K562 (cell line): ENCODE results near the gene CUL3. TPM values are rescaled to one million over a fixed set of nuclear protein-coding genes. Genes with fewer than 3 reads are reported as not detected.
A peak's percentile ranks its signal among the peaks of the same experiment; 100 is the strongest.

Source experiments
- ATAC-seq: fragments of 200-7000 bp; cut with Tn5 transposase; 3 replicates; pipeline ENCODE4 v1.9.1; 2020; ENCODE audit warnings: moderate library complexity
- BruUV-seq: library from RNA; stranded (reverse); fragments of 400-500 nt; replicated peaks from 2 replicates; lab custom pipeline; 2021; lab: Mats Ljungman, UMichigan
- CTCF ChIA-PET: fragments of 300-600 bp; formaldehyde crosslinking; extraction: SDS; loops from one replicate; lab custom pipeline; 2021; ENCODE audit warnings: low intra/inter-chr PET ratio; lab: Yijun Ruan, JAX
- POLR2A ChIA-PET: fragments of 300-600, 350-650 bp; sonication (Branson Sonifier 250); formaldehyde crosslinking; extraction: SDS; loops from one replicate; lab custom pipeline; 2021; ENCODE audit warnings: antibody characterized with exemption, inconsistent platforms; lab: Yijun Ruan, JAX
- DNase-seq, 4 experiments: peaks; one replicate each; pipeline versions ENCODE4 v3.0.0 to v3.0.0-alpha.2; 2011 to 2018; ENCODE audit warnings: low spot score in 3 of 4, mixed read lengths in 3 of 4; ENCODE audit errors: extremely low read depth in 1 of 4
- FAIRE-seq: peaks from 2 replicates; lab custom pipeline; 2011; peaks lifted over from hg19 to GRCh38; lab: Jason Lieb, UNC
- H2AFZ ChIP-seq: 2 replicates; pipeline ENCODE4 v1.6.0; 2011; ENCODE audit warnings: low read depth, low read length, control low read depth, inconsistent platforms
- H3K27ac ChIP-seq: fragments of 200-600 bp; 3 replicates; pipeline ENCODE4 v1.8.0; 2011; ENCODE audit warnings: low read depth, mild to moderate bottlenecking, control low read depth, inconsistent platforms, low read length, moderate library complexity, mixed read lengths; ENCODE audit errors: extremely low read depth
- H3K27me3 ChIP-seq, 2 experiments: fragments of 300-600 bp in 1 of 2; 2 replicates in 1 of 2; 3 replicates in 1 of 2; pipeline versions ENCODE4 v1.6.0 to v1.8.0; 2011; ENCODE audit warnings: inconsistent platforms in 2 of 2, low read length in 2 of 2, mild to moderate bottlenecking in 1 of 2, mixed read lengths in 1 of 2, moderate library complexity in 1 of 2; ENCODE audit not compliant: control insufficient read depth in 2 of 2, insufficient read depth in 2 of 2
- H3K36me3 ChIP-seq: fragments of 300-600 bp; 3 replicates; pipeline ENCODE4 v1.8.0; 2011; ENCODE audit warnings: mild to moderate bottlenecking, low read length, inconsistent platforms; ENCODE audit not compliant: control insufficient read depth, insufficient read depth
- H3K4me1 ChIP-seq, 2 experiments: fragments of 200-600 bp in 1 of 2; replicated peaks in 1 of 2; 2 replicates in 1 of 2; 3 replicates in 1 of 2; pipeline versions ENCODE4 v1.5.1 to v1.8.0; 2011; ENCODE audit warnings: inconsistent platforms in 2 of 2, low read length in 2 of 2, mild to moderate bottlenecking in 1 of 2, mixed read lengths in 1 of 2, moderate library complexity in 1 of 2; ENCODE audit not compliant: control insufficient read depth in 2 of 2, insufficient read depth in 2 of 2
- H3K4me2 ChIP-seq: 2 replicates; pipeline ENCODE4 v1.6.1; 2011; ENCODE audit warnings: low read length, control low read depth, inconsistent platforms, mixed read lengths; ENCODE audit not compliant: insufficient read depth
- H3K4me3 ChIP-seq: fragments of 200-600 bp; sonication (generic), shearing (Covaris generic); 2 replicates; pipeline ENCODE4 v1.5.1; 2016; ENCODE audit warnings: control low read depth, inconsistent platforms
- H3K79me2 ChIP-seq: fragments of 200-600 bp; 3 replicates; pipeline ENCODE4 v1.8.0; 2011; ENCODE audit warnings: low read length, inconsistent platforms; ENCODE audit not compliant: control insufficient read depth, insufficient read depth
- H3K9ac ChIP-seq, 2 experiments: 2 replicates each; pipeline versions ENCODE4 v1.6.0 to v1.6.1; 2011; ENCODE audit warnings: low read depth in 2 of 2, low read length in 2 of 2, control low read depth in 1 of 2, inconsistent platforms in 1 of 2, mild to moderate bottlenecking in 1 of 2, mixed read lengths in 1 of 2; ENCODE audit not compliant: insufficient read depth in 1 of 2
- H3K9me1 ChIP-seq: one replicate; pipeline ENCODE4 v1.6.0; 2011; ENCODE audit warnings: inconsistent platforms, mild to moderate bottlenecking, low read length, moderate library complexity; ENCODE audit not compliant: control insufficient read depth, insufficient read depth
- H3K9me3 ChIP-seq: replicated peaks from 2 replicates; pipeline ENCODE4 v1.5.1; 2011; ENCODE audit warnings: low read depth, low read length, inconsistent platforms; ENCODE audit not compliant: control insufficient read depth, insufficient read depth
- H4K20me1 ChIP-seq: replicated peaks from 2 replicates; pipeline ENCODE4 v1.6.1; 2011; ENCODE audit warnings: low read length, inconsistent platforms, mixed read lengths; ENCODE audit not compliant: control insufficient read depth, insufficient read depth
- EZH2 ChIP-seq: IDR thresholded peaks from 2 replicates; pipeline ENCODE4 v1.6.1; 2012; ENCODE audit warnings: low read depth, mild to moderate bottlenecking, inconsistent platforms, low read length, borderline replicate concordance
- FOXM1 ChIP-seq, 2 experiments: fragments of 450-650 bp in 1 of 2; sonication (generic) in 1 of 2; formaldehyde crosslinking in 1 of 2; IDR thresholded peaks; 2 replicates each; pipeline versions ENCODE4 v1.6.1 to v1.9.0; 2017 to 2022; ENCODE audit warnings: low read depth in 2 of 2, mild to moderate bottlenecking in 2 of 2, missing genetic modification reagents in 1 of 2, moderate library complexity in 1 of 2
- JUND ChIP-seq, 2 experiments: IDR thresholded peaks; 2 replicates in 1 of 2; 3 replicates in 1 of 2; pipeline ENCODE4 v1.6.1; 2011; ENCODE audit warnings: borderline replicate concordance in 2 of 2, low read depth in 2 of 2, low read length in 2 of 2, improper control_type of control experiment in 1 of 2, missing biosample characterization in 1 of 2, missing genetic modification characterization in 1 of 2, missing genetic modification reagents in 1 of 2
- MYBL2 ChIP-seq, 2 experiments: fragments of 450-650 bp in 1 of 2; sonication (generic) in 1 of 2; formaldehyde crosslinking in 1 of 2; IDR thresholded peaks; 2 replicates each; pipeline versions ENCODE4 v1.6.1 to v1.8.1; 2017 to 2022; ENCODE audit warnings: borderline replicate concordance in 1 of 2, inconsistent platforms in 1 of 2, low read depth in 1 of 2, mild to moderate bottlenecking in 1 of 2, missing genetic modification reagents in 1 of 2, moderate library complexity in 1 of 2
- PHF20 ChIP-seq: fragments of 450-650 bp; IDR thresholded peaks from 2 replicates; pipeline ENCODE4 v1.6.1; 2018; ENCODE audit not compliant: partially characterized antibody
- RBFOX2 ChIP-seq: fragments of 200-400 bp; formaldehyde crosslinking; IDR thresholded peaks from 2 replicates; pipeline ENCODE4 v1.6.1; 2017; ENCODE audit warnings: low read depth, mild to moderate bottlenecking, low read length, moderate library complexity
- YY1 ChIP-seq, 3 experiments: IDR thresholded peaks; 2 replicates each; pipeline ENCODE4 v1.6.1; 2011; ENCODE audit warnings: low read length in 2 of 3, mild to moderate bottlenecking in 2 of 3, moderate library complexity in 2 of 3, borderline replicate concordance in 1 of 3, control low read depth in 1 of 3, low read depth in 1 of 3; ENCODE audit not compliant: insufficient read depth in 3 of 3, insufficient replicate concordance in 2 of 3, control insufficient read depth in 1 of 3, insufficient read length in 1 of 3; ENCODE audit errors: extremely low read depth in 1 of 3
- ZBED1 ChIP-seq: IDR thresholded peaks from 2 replicates; pipeline ENCODE4 v1.6.1; 2014
- ZNF133 ChIP-seq: fragments of 250-450 bp; sonication (Bioruptor Pico); IDR thresholded peaks from 2 replicates; pipeline ENCODE4 v1.4.0; 2020; ENCODE audit warnings: mild to moderate bottlenecking
- ZNF143 ChIP-seq: sonication (generic); formaldehyde crosslinking; IDR thresholded peaks from 2 replicates; pipeline ENCODE4 v1.9.0; 2022; ENCODE audit warnings: mild to moderate bottlenecking, missing genetic modification reagents
- ZNF311 ChIP-seq: fragments of 250-450 bp; sonication (Bioruptor Pico); IDR thresholded peaks from 2 replicates; pipeline ENCODE4 v1.4.0; 2020; ENCODE audit warnings: mild to moderate bottlenecking, moderate library complexity
- WGBS: fragments of 100-300 bp; shearing (Covaris generic); methylation state at CpG from one replicate; pipeline ENCODE4 v1.1.6; 2016; ENCODE audit warnings: low coverage, mixed read lengths; ENCODE audit not compliant: insufficient coverage; ENCODE audit errors: missing lambda C conversion rate; 5-methylcytosine and 5-hydroxymethylcytosine counted together
- in situ Hi-C: fragments of 300-500 bp; cut with MboI; formaldehyde crosslinking; loops from 4 replicates; pipeline ENCODE4 v1.15.0; 2018; ENCODE audit warnings: inconsistent platforms, mixed read lengths
- intact Hi-C: fragments of 100-400 bp; cut with micrococcal nuclease; formaldehyde crosslinking; loops from 2 replicates; pipeline ENCODE4 v1.14.2; 2022
- polyA plus RNA-seq, 8 experiments: library from polyadenylated mRNA; depleted of rRNA in 4 of 8; stranded (reverse) in 5 of 8; unstranded in 3 of 8; fragments of >200 nt; fragmentation: Nextera tagmentation in 2 of 8; fragmentation: Illumina TruSeq in 1 of 8; extraction: Ambion mirVana in 2 of 8; extraction: Trizol in 1 of 8; gene quantifications; 2 replicates each; pipeline versions ENCODE4 v1.2.1 to v1.2.3, GENCODE V29; 2011 to 2014; ENCODE audit warnings: inconsistent platforms in 1 of 8, missing spikeins in 1 of 8
- total RNA-seq, 7 experiments: library from RNA; depleted of rRNA in 6 of 7; stranded (reverse); fragments of >200 nt in 6 of 7; fragmentation: Illumina TruSeq in 2 of 7; extraction: Trizol in 2 of 7; gene quantifications; 2 replicates each; pipeline versions ENCODE4 v1.2.1 to v1.2.3, GENCODE V29; 2011 to 2021; ENCODE audit warnings: low replicate concordance in 1 of 7
- TF ChIP-seq, protein P1 (sequence below), 2 experiments: IDR thresholded peaks in 1 of 2; conservative IDR thresholded peaks in 1 of 2; 2 replicates each; pipeline ENCODE4 v1.6.1; 2016; ENCODE audit warnings: low read depth in 2 of 2, mild to moderate bottlenecking in 1 of 2, missing compliant biosample characterization in 1 of 2, missing genetic modification characterization in 1 of 2, moderate library complexity in 1 of 2

CUL3 gene
- total and polyA plus RNA-seq, 9 of the 15 experiments (the other 6 are each of a cell fraction or from before 2014, with no cell fraction given) = 31.5 to 71.9 (median 56.4) TPM

- Histone ChIP-seq H4K20me1 (peaks cover 9% of the 10 kb centered on the region), H3K27ac (no peak overlapping the region)
Observed at GRCh38 chr2:224574423-224575084, 10.6 kb downstream of the CUL3 start.

GRCh38 chr2:224573724-224574123, 11.4 kb downstream of the CUL3 start:
- no peaks in the 10 kb centered on the region for H3K27me3 ChIP-seq
- no peaks in the 10 kb centered on the region for H3K9me3 ChIP-seq
- intact Hi-C loops (no loop called here), in situ Hi-C loops (no loop called here)
- peaks cover 6% of the 10 kb centered on the region for H4K20me1 ChIP-seq
- peaks cover 100% of the 10 kb centered on the region for H3K79me2 ChIP-seq
- peaks cover 0 to 10% of the 10 kb centered on the region in 2 experiments; a peak in 3 of 5 replicates for H3K4me1 ChIP-seq
- H2AFZ ChIP-seq = no peak overlapping the region
- peaks cover 4% of the 10 kb centered on the region; the same call in 1 of the 3 replicates for H3K36me3 ChIP-seq
- no peaks in the 10 kb centered on the region for H3K9me1 ChIP-seq
- WGBS = 89% methylated on average over 1 of the region's 1 CpG
- no peak for ATAC-seq
- no peak overlapping the region for H3K9ac ChIP-seq
- no peak overlapping the region for H3K4me2 ChIP-seq
- H3K27ac ChIP-seq = no peak overlapping the region
- DNase-seq = no peak
- no TSS peak for BruUV-seq
- no peak overlapping the region for H3K4me3 ChIP-seq
- CTCF ChIA-PET = no interaction called here
- POLR2A ChIA-PET = interaction anchor here (1.6 kb wide), 1 partner anchor 10 kb away, joined by 4 read pairs; no protein-coding TSS in a partner anchor
- no peak for FAIRE-seq
- TF ChIP-seq ZNF311 (CRISPR knock-in tag) = no peak
- no peak for TF ChIP-seq YY1 (IDR thresholded peaks at IDR 0.05; ENCODE audit: borderline replicate concordance in 1 of 3, control insufficient read depth in 1 of 3, extremely low read depth in 1 of 3, insufficient read depth in 3 of 3, insufficient read length in 1 of 3, insufficient replicate concordance in 2 of 3, low read depth in 1 of 3, low read length in 2 of 3)
- TF ChIP-seq ZNF133 (CRISPR knock-in tag) = no peak
- TF ChIP-seq, protein P1, sequence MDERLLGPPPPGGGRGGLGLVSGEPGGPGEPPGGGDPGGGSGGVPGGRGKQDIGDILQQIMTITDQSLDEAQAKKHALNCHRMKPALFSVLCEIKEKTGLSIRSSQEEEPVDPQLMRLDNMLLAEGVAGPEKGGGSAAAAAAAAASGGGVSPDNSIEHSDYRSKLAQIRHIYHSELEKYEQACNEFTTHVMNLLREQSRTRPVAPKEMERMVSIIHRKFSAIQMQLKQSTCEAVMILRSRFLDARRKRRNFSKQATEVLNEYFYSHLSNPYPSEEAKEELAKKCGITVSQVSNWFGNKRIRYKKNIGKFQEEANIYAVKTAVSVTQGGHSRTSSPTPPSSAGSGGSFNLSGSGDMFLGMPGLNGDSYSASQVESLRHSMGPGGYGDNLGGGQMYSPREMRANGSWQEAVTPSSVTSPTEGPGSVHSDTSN (CRISPR knock-in tag; IDR thresholded peaks at IDR 0.05; ENCODE audit: low read depth) = no peak
- TF ChIP-seq, protein P1 (tag; conservative IDR thresholded peaks at IDR 0.05; ENCODE audit: low read depth) = no peak
- TF ChIP-seq ZBED1 = no peak
- TF ChIP-seq ZNF143 (CRISPR knock-in tag) = no peak
- no peak for TF ChIP-seq PHF20
- no peak for TF ChIP-seq EZH2
- no peak for TF ChIP-seq RBFOX2

More at GRCh38 chr2:224574423-224575084, 10.6 kb downstream of the CUL3 start:
- H3K4me2 ChIP-seq = no peak overlapping the region
- no TSS peak for BruUV-seq
- H3K9me1 ChIP-seq = no peaks in the 10 kb centered on the region
- H3K4me1 ChIP-seq = peaks cover 0 to 13% of the 10 kb centered on the region in 2 experiments; a peak in 3 of 5 replicates
- H3K4me3 ChIP-seq = no peak overlapping the region
- H3K36me3 ChIP-seq = peaks cover 4% of the 10 kb centered on the region; the same call in 1 of the 3 replicates
- WGBS = 56% methylated on average over 3 of the region's 3 CpGs
- ATAC-seq (peak; percentile 65), FAIRE-seq (no peak), DNase-seq (no peak)
- intact Hi-C loops = no loop called here
- CTCF ChIA-PET = no interaction called here
- POLR2A ChIA-PET = interaction anchor here (1.0 to 1.6 kb wide), 3 partner anchors 9 to 12 kb away, joined by 3 to 4 read pairs (median 3); no protein-coding TSS in a partner anchor
- no peak overlapping the region for H2AFZ ChIP-seq
- no peaks in the 10 kb centered on the region for H3K9me3 ChIP-seq
- no peak overlapping the region for H3K9ac ChIP-seq
- no peak for TF ChIP-seq JUND (IDR thresholded peaks at IDR 0.05; ENCODE audit: borderline replicate concordance, low read depth, low read length)
- no peak for TF ChIP-seq JUND (tag; IDR thresholded peaks at IDR 0.05; ENCODE audit: borderline replicate concordance, low read depth, low read length)
- peak; percentile 53; the same call in 1 of the 2 replicates for TF ChIP-seq MYBL2 (IDR thresholded peaks at IDR 0.05; ENCODE audit: low read depth)
- no peak for TF ChIP-seq MYBL2 (CRISPR knock-in tag; IDR thresholded peaks at IDR 0.05; ENCODE audit: borderline replicate concordance)
- TF ChIP-seq FOXM1 (IDR thresholded peaks at IDR 0.05; ENCODE audit: low read depth) = 0 out of 2 replicates have a peak, but pooled peaks have one; percentile 30
- TF ChIP-seq FOXM1 (CRISPR knock-in tag; IDR thresholded peaks at IDR 0.05; ENCODE audit: low read depth) = no peak
- TF ChIP-seq, all 486 proteins: peak for 2
- Histone ChIP-seq H3K27me3 (no peaks in the 10 kb centered on the region), H3K79me2 (peaks cover 100% of the 10 kb centered on the region)
- in situ Hi-C loops = no loop called here
